GM20431 (cell line): ENCODE data around the gene TSACC.

Source experiments
- in situ Hi-C: fragments of 300-500 bp; cut with MseI, MboI; formaldehyde crosslinking; loops from one replicate; pipeline ENCODE4 v1.15.0; 2020; ENCODE audit warnings: low sequenced_read_pairs; ENCODE audit not compliant: unreplicated experiment

The TSACC gene

GRCh38 chr1:156338180-156338976, at the start of gene TSACC, which contains the start of gene CCT3:
Gene TSACC, plus strand, starts transcription at chr1:156338526. Its CDS starts 1,232 bp downstream, at chr1:156339758.
Gene CCT3, minus strand, starts transcription at chr1:156338292. Its CDS starts 108 bp downstream, at chr1:156338184.
- in situ Hi-C loops: no loop called here

- in situ Hi-C loops: no loop called here
Measured at GRCh38 chr1:156289857-156290256, 48.5 kb upstream of the TSACC start.

DNA sequence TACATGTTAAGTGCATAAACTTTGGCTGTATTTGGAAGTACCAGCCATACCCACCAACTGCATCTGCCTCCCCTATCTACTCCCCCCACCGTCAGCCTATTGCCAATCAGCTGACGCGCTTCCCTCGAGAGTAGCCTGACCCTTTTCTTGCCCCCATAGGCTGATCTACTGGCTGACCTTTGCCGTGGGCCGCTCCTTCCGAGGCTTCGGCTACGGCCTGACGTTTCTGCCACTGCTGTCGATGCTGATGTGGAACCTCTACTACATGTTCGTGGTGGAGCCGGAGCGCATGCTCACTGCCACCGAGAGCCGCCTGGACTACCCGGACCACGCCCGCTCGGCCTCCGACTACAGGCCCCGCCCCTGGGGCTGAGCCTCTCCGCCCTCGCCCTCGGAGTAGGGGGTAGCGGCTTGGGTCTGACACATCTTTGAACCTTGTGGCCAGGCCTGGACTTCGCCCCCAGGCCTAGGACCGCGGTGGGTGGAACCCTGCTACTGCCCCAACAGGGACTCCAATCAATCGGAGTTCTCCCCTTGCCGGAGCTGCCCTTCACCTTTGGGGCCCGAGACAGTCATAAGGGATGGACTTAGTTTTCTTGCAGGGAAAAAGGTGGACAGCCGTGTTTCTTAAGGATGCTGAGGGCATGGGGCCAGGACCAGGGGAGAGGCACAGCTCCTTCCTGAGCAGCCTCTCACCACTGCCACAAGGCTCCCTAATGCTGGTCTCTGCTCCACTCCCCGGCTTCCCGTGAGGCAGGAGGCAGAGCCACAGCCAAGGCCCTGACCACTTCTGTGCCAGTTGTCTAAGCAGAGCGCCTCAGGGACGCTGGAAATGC, 46.9 kb upstream of the TSACC start:
- in situ Hi-C loops: no loop called here

GRCh38 chr1:156293098-156293434, 45.3 kb upstream of the TSACC start:
- in situ Hi-C loops: no loop called here

GRCh38 chr1:156293895-156294294, 44.4 kb upstream of the TSACC start:
- in situ Hi-C loops: no loop called here

GRCh38 chr1:156295391-156295947, 42.9 kb upstream of the TSACC start, which contains the start of gene GLMP:
Gene GLMP, minus strand, starts transcription at chr1:156295679. Its CDS starts 34 bp downstream, at chr1:156295645.
- in situ Hi-C loops: no loop called here

DNA sequence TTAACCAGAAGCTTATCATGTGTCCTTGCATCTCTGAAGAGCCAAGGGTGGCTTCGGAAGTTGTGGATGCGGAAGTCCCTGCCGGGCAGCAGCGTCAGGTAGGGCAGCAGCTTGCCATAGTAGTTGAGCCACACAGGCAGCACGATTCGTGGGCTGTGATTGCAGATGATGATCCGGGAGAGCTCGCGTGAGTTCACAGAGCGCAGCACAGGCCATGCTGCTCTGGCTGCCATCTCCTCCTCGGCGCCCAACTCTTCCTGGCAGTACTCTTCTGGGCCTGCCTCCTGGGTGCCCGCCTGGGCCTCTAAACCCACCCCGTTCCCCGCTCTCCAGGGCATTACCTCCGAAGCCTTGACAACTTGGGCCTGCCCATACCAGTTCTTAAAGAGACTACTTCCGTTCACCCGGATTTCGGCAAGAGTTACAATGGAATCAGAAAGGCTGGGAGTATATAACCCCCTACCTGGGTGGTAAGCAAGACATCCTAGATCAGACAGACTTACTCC, 39.4 kb upstream of the TSACC start, which contains the start of gene VHLL:
Gene VHLL (minus strand): TSS at position 456 of the 506 bp plus-strand sequence. CDS start 118 bp downstream, at position 338.
- in situ Hi-C loops: no loop called here

DNA sequence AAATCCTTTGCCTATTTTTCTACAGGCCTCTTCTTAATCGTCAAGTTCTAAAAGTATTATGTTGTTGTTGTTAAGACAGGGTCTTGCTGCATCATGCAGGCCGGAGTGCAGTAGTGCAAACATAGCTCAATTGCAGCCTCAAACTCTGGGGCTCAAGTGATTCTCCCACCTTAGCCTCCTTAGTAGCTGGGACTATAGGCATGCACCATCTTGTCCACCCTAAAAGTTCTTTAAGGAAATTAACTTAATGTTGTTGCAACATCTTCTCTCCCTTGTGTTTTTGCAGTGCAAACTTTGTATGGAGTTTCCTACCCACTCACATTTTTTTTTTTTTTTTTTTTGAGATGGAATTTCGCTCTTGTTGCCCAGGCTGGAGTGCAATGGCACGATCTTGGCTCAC, 35.1 kb upstream of the TSACC start:
- in situ Hi-C loops: no loop called here

GRCh38 chr1:156305215-156305614, 33.1 kb upstream of the TSACC start:
- in situ Hi-C loops: no loop called here

GRCh38 chr1:156308078-156308477, 30.2 kb upstream of the TSACC start:
- in situ Hi-C loops: no loop called here

DNA sequence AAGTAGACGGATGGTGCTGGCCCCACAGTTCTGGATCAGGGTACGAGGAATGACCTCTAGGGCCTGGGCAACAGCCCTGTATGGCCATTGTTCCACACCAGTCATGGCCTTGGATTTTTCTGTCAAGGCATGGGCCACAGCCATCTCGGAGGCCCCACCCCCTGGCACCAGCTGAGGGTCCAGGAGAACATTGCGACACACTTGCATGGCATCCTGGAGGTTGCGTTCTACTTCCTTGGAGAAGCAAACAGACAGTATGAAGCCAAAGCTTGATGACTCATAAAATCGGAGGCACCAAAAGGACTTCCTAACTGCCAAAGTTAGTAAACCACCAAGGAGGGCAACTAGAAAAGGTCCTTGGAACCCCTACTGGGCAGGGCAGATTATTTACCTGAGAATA, 27.4 kb upstream of the TSACC start:
- in situ Hi-C loops: no loop called here

DNA sequence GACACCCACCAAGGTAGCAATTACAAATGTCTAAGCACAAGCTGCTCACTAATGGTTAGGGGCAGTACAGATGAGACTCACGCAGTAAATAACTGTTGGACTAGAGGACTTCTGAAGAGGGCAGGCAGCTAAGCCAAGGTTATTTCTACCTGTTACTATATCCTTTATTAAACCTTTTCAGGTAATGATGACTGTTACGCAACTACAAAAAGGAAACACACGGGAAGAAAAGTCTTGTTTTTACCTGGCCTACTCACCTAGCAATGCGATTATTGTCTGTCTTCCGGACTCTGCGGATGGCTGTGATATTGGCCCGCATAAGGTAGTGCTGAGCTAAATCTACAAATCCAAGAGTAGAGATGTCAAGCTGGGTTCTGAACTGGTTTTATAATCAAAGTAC, 21.4 kb upstream of the TSACC start:
- in situ Hi-C loops: no loop called here

DNA sequence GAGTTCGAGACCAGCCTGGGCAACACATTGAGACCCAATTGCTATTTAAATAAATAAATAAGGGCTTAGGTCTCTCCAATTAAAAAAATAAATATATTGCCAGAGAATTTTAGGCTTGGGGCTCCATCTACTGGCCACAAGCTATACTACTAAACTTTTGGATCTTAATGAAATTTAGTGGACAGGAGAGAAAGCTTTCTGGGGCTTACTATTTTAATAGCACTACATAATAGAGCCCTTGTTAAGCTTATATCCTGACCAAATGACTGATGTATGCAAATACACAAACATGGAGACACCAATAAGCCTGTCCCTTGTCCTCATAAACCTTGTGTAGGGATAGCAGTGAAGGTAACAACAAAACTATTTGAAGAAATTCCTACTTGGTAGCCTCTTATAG, 18.7 kb upstream of the TSACC start:
- in situ Hi-C loops: loop anchor here (10.0 kb wide), 1 partner anchor 175 kb away; no protein-coding TSS in a partner anchor

- in situ Hi-C loops: loop anchor here (10.0 kb wide), 1 partner anchor 176 kb away; no protein-coding TSS in a partner anchor
Measured at GRCh38 chr1:156320560-156320959, 17.8 kb upstream of the TSACC start.

DNA sequence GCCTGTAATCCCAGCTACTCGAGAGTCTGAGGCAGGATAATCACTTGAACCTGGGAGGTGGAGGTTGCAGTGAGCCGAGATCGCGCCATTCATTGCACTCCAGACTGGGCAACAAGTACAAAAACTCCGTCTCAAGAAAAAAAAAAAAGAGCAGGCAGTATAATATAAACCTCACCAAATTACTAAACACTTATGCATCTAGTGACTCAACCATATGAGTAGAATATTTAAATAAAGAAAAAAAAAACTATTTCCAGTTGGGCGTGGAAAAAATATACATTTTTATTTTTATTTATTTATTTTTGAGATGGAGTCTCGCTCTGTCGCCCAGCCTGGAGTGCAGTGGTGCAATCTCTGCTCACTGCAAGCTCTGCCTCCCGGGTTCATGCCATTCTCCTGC, 15.1 kb upstream of the TSACC start:
- in situ Hi-C loops: loop anchor here (10.0 kb wide), 1 partner anchor 178 kb away; no protein-coding TSS in a partner anchor

DNA sequence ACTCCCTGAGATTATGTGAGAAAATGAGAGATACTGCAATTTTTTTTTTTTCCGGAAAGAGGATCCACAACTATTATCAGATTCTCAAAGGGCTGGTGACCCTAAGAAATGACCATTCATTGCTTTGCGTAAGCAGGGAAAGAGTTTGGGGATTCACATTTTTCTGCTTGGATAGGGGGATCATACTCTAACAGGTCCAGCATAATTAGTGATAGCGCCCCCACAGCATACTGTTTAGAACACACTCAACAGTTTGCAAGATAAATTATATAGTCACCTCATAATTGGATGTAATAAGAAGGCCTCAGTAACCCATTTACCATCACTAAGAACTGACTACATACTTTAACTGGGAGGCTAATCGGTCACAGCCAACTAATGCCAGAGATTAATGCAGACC, 2.1 kb upstream of the TSACC start:
- in situ Hi-C loops: no loop called here

GRCh38 chr1:156337052-156337887, 1.1 kb upstream of the TSACC start:
- in situ Hi-C loops: no loop called here

GRCh38 chr1:156337888-156338179, 492 bp upstream of the TSACC start:
- in situ Hi-C loops: no loop called here

- in situ Hi-C loops: no loop called here
Measured at GRCh38 chr1:156342166-156342955, 4.0 kb downstream of the TSACC start.
